ENCODE data around the gene NUMB. TPM values are rescaled to one million over a fixed set of nuclear protein-coding genes. Genes with fewer than 3 reads are reported as not detected.
A peak's percentile ranks its signal among the peaks of the same experiment; 100 is the strongest.

The NUMB gene
- total and polyA plus RNA-seq, 2 of the 13 experiments (the other 11 are each of a cell fraction or from before 2014, with no cell fraction given), result 20.3 to 71.1 TPM

DNA sequence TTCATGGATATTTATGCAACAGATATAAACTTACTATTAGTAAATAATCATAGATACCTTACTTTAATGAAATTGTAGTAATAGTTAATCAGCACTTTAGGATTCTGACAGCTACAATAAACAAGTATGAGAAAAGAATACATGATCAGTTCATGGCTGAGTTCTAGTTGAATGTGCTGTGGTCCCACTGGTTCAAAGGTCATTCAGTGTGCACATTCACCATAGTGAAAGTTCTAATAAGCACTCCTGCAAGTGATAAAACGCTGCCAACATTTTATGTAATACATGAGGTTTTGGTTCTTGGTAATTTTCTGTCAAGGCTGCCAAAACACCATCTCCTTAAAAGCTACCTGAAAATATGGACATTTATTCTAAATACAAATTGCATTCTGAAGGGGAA lies 92.6 kb downstream of the NUMB start:
- H2AFZ ChIP-seq (ENCODE audit: low read length), result no peak overlapping the region
- in situ Hi-C loops (cut with HindIII; ENCODE audit: extremely low pct_ligation_motif_present, low pct_unique_long_range_greater_than_20kb) (no loop called here), intact Hi-C loops (cut with micrococcal nuclease; ENCODE audit: unreplicated experiment) (no loop called here)
- no peaks in the 10 kb centered on the region for H3K9me3 ChIP-seq (ENCODE audit: low read length)
- H3K27ac ChIP-seq (ENCODE audit: extremely low read length, insufficient read depth, low read length), result peak overlapping the region; percentile 49
- peaks cover 21% of the 10 kb centered on the region for H3K4me1 ChIP-seq (ENCODE audit: insufficient read depth, low read length)
- DNase-seq (ENCODE audit: low spot score) (peak; percentile 76), ATAC-seq (peak; percentile 84), FAIRE-seq (peak; percentile 58)
- H4K20me1 ChIP-seq (ENCODE audit: insufficient read depth, low read length), result no peaks in the 10 kb centered on the region
- H3K4me3 ChIP-seq (replicated peaks in 1 of 3; ENCODE audit: insufficient read depth in 1 of 3, low read depth in 2 of 3, low read length in 3 of 3), result peak overlapping the region in 1 of 3 experiments; percentile 25; a peak in 1 of 6 replicates
- 0% methylated on average over 1 of the region's 1 CpG for WGBS (ENCODE audit: low lambda C conversion rate)
- H3K79me2 ChIP-seq (ENCODE audit: insufficient read depth, low read length), result peaks cover 2% of the 10 kb centered on the region
- ChIA-PET CTCF (ENCODE audit: low intra/inter-chr PET ratio, low total read pairs) (no interaction called here), POLR2A (interaction anchor here (1.0 to 1.4 kb wide), 3 partner anchors 92 to 125 kb away, joined by 3 to 5 read pairs (median 4); partner anchors contain the start of genes NUMB and RIOX1)
- no TSS peak for BruUV-seq (replicated peaks)
- no peaks in the 10 kb centered on the region for H3K27me3 ChIP-seq (ENCODE audit: control insufficient read depth in 1 of 2, insufficient read depth in 2 of 2, low read length in 2 of 2)
- peaks cover 0 to 5% of the 10 kb centered on the region in 2 experiments; a peak in 1 of 5 replicates for H3K36me3 ChIP-seq (replicated peaks in 1 of 2; ENCODE audit: control insufficient read depth in 1 of 2, insufficient read depth in 2 of 2, low read length in 2 of 2)
- H3K4me2 ChIP-seq (ENCODE audit: low read depth, low read length), result peak overlapping the region; percentile 38
- no peak overlapping the region for H3K9ac ChIP-seq (ENCODE audit: insufficient read depth, low read depth, low read length)
- TF ChIP-seq NKX3-1 (CRISPR knock-in tag; IDR thresholded peaks at IDR 0.05) (no peak), ZFP82 (CRISPR knock-in tag; IDR thresholded peaks at IDR 0.05; ENCODE audit: borderline replicate concordance) (no peak), KDM6A (CRISPR knock-in tag; IDR thresholded peaks at IDR 0.05; ENCODE audit: low read depth) (no peak), SAP130 (CRISPR knock-in tag; IDR thresholded peaks at IDR 0.05; ENCODE audit: low read depth) (peak; percentile 65), SUZ12 (IDR thresholded peaks at IDR 0.05; ENCODE audit: low read depth, low read length) (no peak), ZBTB8A (CRISPR knock-in tag; IDR thresholded peaks at IDR 0.05; ENCODE audit: borderline replicate concordance, low read depth) (no peak), RBM22 (optimal IDR thresholded peaks at IDR 0.05; ENCODE audit: low read length) (no peak), HNF4A (CRISPR knock-in tag; IDR thresholded peaks at IDR 0.05) (peak; percentile 86), ZNF143 (CRISPR knock-in tag; IDR thresholded peaks at IDR 0.05) (no peak), MYC (CRISPR knock-in tag; IDR thresholded peaks at IDR 0.05; ENCODE audit: borderline replicate concordance) (no peak), JDP2 (CRISPR knock-in tag; IDR thresholded peaks at IDR 0.05; ENCODE audit: borderline replicate concordance) (no peak), ZKSCAN8 (CRISPR knock-in tag; IDR thresholded peaks at IDR 0.05; ENCODE audit: borderline replicate concordance) (no peak), RXRB (CRISPR knock-in tag; IDR thresholded peaks at IDR 0.05; ENCODE audit: borderline replicate concordance) (peak; percentile 65), GATAD2A (CRISPR knock-in tag; IDR thresholded peaks at IDR 0.05) (peak; percentile 57), JUNB (CRISPR knock-in tag; IDR thresholded peaks at IDR 0.05; ENCODE audit: borderline replicate concordance) (no peak), NONO (IDR thresholded peaks at IDR 0.05) (no peak), NONO (CRISPR knock-in tag; conservative IDR thresholded peaks at IDR 0.05) (no peak), NR2F6 (IDR thresholded peaks at IDR 0.05) (no peak), NR2F6 (CRISPR knock-in tag; IDR thresholded peaks at IDR 0.05) (0 out of 2 replicates have a peak, but pooled peaks have one; percentile 51), TCF7L2 (IDR thresholded peaks at IDR 0.05; ENCODE audit: low read depth, low read length) (no peak), ZNF546 (CRISPR knock-in tag; conservative IDR thresholded peaks at IDR 0.05) (no peak), PCBP1 (IDR thresholded peaks at IDR 0.05; ENCODE audit: borderline replicate concordance, low read depth, low read length) (no peak)
- TF ChIP-seq, protein P1, sequence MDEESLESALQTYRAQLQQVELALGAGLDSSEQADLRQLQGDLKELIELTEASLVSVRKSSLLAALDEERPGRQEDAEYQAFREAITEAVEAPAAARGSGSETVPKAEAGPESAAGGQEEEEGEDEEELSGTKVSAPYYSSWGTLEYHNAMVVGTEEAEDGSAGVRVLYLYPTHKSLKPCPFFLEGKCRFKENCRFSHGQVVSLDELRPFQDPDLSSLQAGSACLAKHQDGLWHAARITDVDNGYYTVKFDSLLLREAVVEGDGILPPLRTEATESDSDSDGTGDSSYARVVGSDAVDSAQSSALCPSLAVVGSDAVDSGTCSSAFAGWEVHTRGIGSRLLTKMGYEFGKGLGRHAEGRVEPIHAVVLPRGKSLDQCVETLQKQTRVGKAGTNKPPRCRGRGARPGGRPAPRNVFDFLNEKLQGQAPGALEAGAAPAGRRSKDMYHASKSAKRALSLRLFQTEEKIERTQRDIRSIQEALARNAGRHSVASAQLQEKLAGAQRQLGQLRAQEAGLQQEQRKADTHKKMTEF (CRISPR knock-in tag; IDR thresholded peaks at IDR 0.05), result no peak
- TF ChIP-seq, protein P2, sequence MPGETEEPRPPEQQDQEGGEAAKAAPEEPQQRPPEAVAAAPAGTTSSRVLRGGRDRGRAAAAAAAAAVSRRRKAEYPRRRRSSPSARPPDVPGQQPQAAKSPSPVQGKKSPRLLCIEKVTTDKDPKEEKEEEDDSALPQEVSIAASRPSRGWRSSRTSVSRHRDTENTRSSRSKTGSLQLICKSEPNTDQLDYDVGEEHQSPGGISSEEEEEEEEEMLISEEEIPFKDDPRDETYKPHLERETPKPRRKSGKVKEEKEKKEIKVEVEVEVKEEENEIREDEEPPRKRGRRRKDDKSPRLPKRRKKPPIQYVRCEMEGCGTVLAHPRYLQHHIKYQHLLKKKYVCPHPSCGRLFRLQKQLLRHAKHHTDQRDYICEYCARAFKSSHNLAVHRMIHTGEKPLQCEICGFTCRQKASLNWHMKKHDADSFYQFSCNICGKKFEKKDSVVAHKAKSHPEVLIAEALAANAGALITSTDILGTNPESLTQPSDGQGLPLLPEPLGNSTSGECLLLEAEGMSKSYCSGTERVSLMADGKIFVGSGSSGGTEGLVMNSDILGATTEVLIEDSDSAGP (CRISPR knock-in tag; IDR thresholded peaks at IDR 0.05; ENCODE audit: borderline replicate concordance), result no peak
- TF ChIP-seq, protein P3, sequence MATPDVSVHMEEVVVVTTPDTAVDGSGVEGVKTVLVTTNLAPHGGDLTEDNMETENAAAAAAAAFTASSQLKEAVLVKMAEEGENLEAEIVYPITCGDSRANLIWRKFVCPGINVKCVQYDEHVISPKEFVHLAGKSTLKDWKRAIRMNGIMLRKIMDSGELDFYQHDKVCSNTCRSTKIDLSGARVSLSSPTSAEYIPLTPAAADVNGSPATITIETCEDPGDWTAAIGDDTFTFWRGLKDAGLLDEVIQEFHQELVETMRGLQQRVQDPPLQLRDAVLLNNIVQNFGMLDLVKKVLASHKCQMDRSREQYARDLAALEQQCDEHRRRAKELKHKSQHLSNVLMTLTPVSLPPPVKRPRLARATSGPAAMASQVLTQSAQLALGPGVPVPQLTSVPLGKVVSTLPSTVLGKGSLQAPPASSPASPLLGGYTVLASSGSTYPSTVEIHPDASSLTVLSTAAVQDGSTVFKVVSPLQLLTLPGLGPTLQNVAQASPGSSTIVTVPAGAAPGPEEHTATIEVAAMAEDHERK (CRISPR knock-in tag; IDR thresholded peaks at IDR 0.05; ENCODE audit: low read depth), result no peak
